Stomach (tissue), 9 donors: ENCODE measurements around the gene BCL2. TPM values are rescaled to one million over a fixed set of nuclear protein-coding genes. Genes with fewer than 3 reads are reported as not detected.

Experiments
- DNase-seq, 2 donors: peaks; one replicate each; pipeline versions ENCODE4 v3.0.0 to v3.0.0-alpha.2; 2013 to 2019
- H3K27ac ChIP-seq, 5 donors: fragments of 200-600 bp in 4 of 5; sonication (generic) in 4 of 5; one replicate each; pipeline ENCODE4 v1.5.1; 2013 to 2019; ENCODE audit warnings: mild to moderate bottlenecking in 1 of 5, moderate library complexity in 1 of 5
- H3K27me3 ChIP-seq, 3 donors: fragments of 200-600 bp; sonication (generic); one replicate each; pipeline ENCODE4 v1.5.1; 2017 to 2019; ENCODE audit warnings: mixed run types in 1 of 3
- H3K36me3 ChIP-seq, 4 donors: fragments of 200-600 bp; sonication (generic); 1 replicate in 3 of 4; 2 replicates in 1 of 4; pipeline ENCODE4 v1.5.1; 2016 to 2019
- H3K4me1 ChIP-seq, 4 donors: fragments of 200-600 bp; sonication (generic); one replicate each; pipeline ENCODE4 v1.5.1; 2016 to 2019
- H3K4me3 ChIP-seq, 4 donors: fragments of 200-600 bp; sonication (generic) in 3 of 4; one replicate each; pipeline ENCODE4 v1.5.1; 2016 to 2019; ENCODE audit warnings: mild to moderate bottlenecking in 1 of 4
- H3K9me3 ChIP-seq, 4 donors: fragments of 200-600 bp; sonication (generic); one replicate each; pipeline ENCODE4 v1.5.1; 2016 to 2019
- CTCF ChIP-seq, 7 experiments: fragments of 450-650 bp in 4 of 7; fragments of 200-600 bp in 3 of 7; sonication (generic) in 3 of 7; IDR thresholded peaks; one replicate each; pipeline ENCODE4 v1.5.1; 2016 to 2019; ENCODE audit warnings: antibody characterized with exemption in 7 of 7, control low read depth in 2 of 7, mild to moderate bottlenecking in 1 of 7
- EP300 ChIP-seq: sonication (generic); formaldehyde crosslinking; IDR thresholded peaks from one replicate; pipeline ENCODE4 v1.6.1; 2017; ENCODE audit warnings: antibody characterized with exemption
- POLR2A ChIP-seq, 4 donors: fragments of 450-650 bp; IDR thresholded peaks; one replicate each; pipeline ENCODE4 v1.6.1; 2016; ENCODE audit warnings: antibody characterized with exemption in 4 of 4, control low read depth in 2 of 4, mild to moderate bottlenecking in 1 of 4, moderate library complexity in 1 of 4
- POLR2AphosphoS5 ChIP-seq, 3 donors: sonication (generic); formaldehyde crosslinking; IDR thresholded peaks; one replicate each; pipeline ENCODE4 v1.6.1; 2016; ENCODE audit warnings: antibody characterized with exemption in 3 of 3
- WGBS, 5 donors: extraction: QIAGEN DNeasy Blood & Tissue Kit in 3 of 5; methylation state at CpG; one replicate each; pipeline versions ENCODE4 v1.1.5 to v1.1.7; 2013 to 2018; 5-methylcytosine and 5-hydroxymethylcytosine counted together
- intact Hi-C: fragments of 100-400 bp; cut with DNase I; formaldehyde crosslinking; loops from one replicate; pipeline ENCODE4 v1.15.1; 2023; ENCODE audit warnings: low total_unique reads
- polyA plus RNA-seq, 3 donors: library from polyadenylated mRNA; stranded (reverse); fragments of 200-250 nt; gene quantifications; one replicate each; pipeline ENCODE4 v1.2.3, GENCODE V29; 2013
- total RNA-seq, 5 donors: library from RNA; depleted of rRNA; stranded (reverse); fragments of >200 nt; gene quantifications; one replicate each; pipeline versions ENCODE4 v1.1.0 to v1.2.3, GENCODE V29; 2014 to 2016
- donor health status: healthy with polysubstance abuse.
- donor health status: Bipolar disorder and iron deficiency.
- donor health status: healthy.

The BCL2 gene
- total and polyA plus RNA-seq, 8 donors: 1.5 to 53.9 (median 6.0) TPM

GRCh38 chr18:63297687-63298399 lies 21.7 kb downstream of the BCL2 start:
- TF ChIP-seq CTCF (IDR thresholded peaks at IDR 0.05) (no peak), POLR2AphosphoS5 (IDR thresholded peaks at IDR 0.05) (no peak), POLR2A (IDR thresholded peaks at IDR 0.05) (no peak), EP300 (no peak)
- H3K9me3 ChIP-seq: no peaks in the 10 kb centered on the region
- peak overlapping the region in 2 of 5 donors; percentile 33 to 36 for H3K27ac ChIP-seq
- DNase-seq: no peak
- whole genome bisulfite sequencing, 5 donors: 49 to 68% (median 63%) methylated on average over 14 to 16 of the region's 16 CpGs
- H3K27me3 ChIP-seq: no peaks in the 10 kb centered on the region
- H3K4me1 ChIP-seq: peaks cover 0 to 65% (median 32%) of the 10 kb centered on the region in 4 donors
- intact Hi-C loops: no loop called here
- no peaks in the 10 kb centered on the region for H3K36me3 ChIP-seq
- H3K4me3 ChIP-seq: no peak overlapping the region

GRCh38 chr18:63293935-63294334 lies 25.6 kb downstream of the BCL2 start:
- Histone ChIP-seq H3K36me3 (no peaks in the 10 kb centered on the region), H3K27ac (no peak overlapping the region)
- TF ChIP-seq POLR2AphosphoS5 (IDR thresholded peaks at IDR 0.05): no peak
- no peak for TF ChIP-seq POLR2A (IDR thresholded peaks at IDR 0.05)
- TF ChIP-seq CTCF (IDR thresholded peaks at IDR 0.05): no peak
- no peak for TF ChIP-seq EP300

GRCh38 chr18:63292831-63293683 lies 26.5 kb downstream of the BCL2 start:
- H3K9me3 ChIP-seq: no peaks in the 10 kb centered on the region
- no peak for DNase-seq

More at GRCh38 chr18:63293935-63294334, 25.6 kb downstream of the BCL2 start:
- H3K4me1 ChIP-seq: peaks cover 0 to 59% (median 27%) of the 10 kb centered on the region in 4 donors
- no peak for DNase-seq
- no peaks in the 10 kb centered on the region for H3K9me3 ChIP-seq
- 78 to 96% (median 92%) methylated on average over 4 of the region's 4 CpGs for WGBS, 5 donors
- no peak overlapping the region for H3K4me3 ChIP-seq
- no peaks in the 10 kb centered on the region for H3K27me3 ChIP-seq
- intact Hi-C loops: no loop called here

More at GRCh38 chr18:63292831-63293683, 26.5 kb downstream of the BCL2 start:
- peaks cover 0 to 59% (median 27%) of the 10 kb centered on the region in 4 donors for H3K4me1 ChIP-seq
- intact Hi-C loops: no loop called here
- H3K27me3 ChIP-seq: no peaks in the 10 kb centered on the region
- WGBS, 5 donors: 53 to 70% (median 61%) methylated on average over 11 of the region's 11 CpGs
- H3K27ac ChIP-seq: peak overlapping the region in 1 of 5 donors; percentile 35
- TF ChIP-seq EP300: no peak
- TF ChIP-seq CTCF (IDR thresholded peaks at IDR 0.05): no peak
- no peak overlapping the region for H3K4me3 ChIP-seq
- no peaks in the 10 kb centered on the region for H3K36me3 ChIP-seq
